Astrocyte (in vitro differentiated cells and primary cell): ENCODE measurements around the gene MORN5. TPM values are rescaled to one million over a fixed set of nuclear protein-coding genes. Genes with fewer than 3 reads are reported as not detected.

Experiments
- DNase-seq: peaks from one replicate; pipeline ENCODE4 v3.0.0-alpha.2; 2010; ENCODE audit warnings: low read depth
- FAIRE-seq: peaks from 2 replicates; lab custom pipeline; 2011; peaks lifted over from hg19 to GRCh38; lab: Jason Lieb, UNC
- H2AFZ ChIP-seq: 2 replicates; pipeline ENCODE4 v1.6.0; 2012; ENCODE audit warnings: low read depth, low read length, inconsistent platforms
- H3K27ac ChIP-seq: 2 replicates; pipeline ENCODE4 v1.5.1; 2011; ENCODE audit warnings: low read depth, low read length, inconsistent platforms
- H3K27me3 ChIP-seq: 2 replicates; pipeline ENCODE4 v1.6.0; 2011; ENCODE audit warnings: low read length, inconsistent platforms; ENCODE audit not compliant: insufficient read depth
- H3K36me3 ChIP-seq: 2 replicates; pipeline ENCODE4 v1.5.1; 2011; ENCODE audit warnings: low read length, inconsistent platforms; ENCODE audit not compliant: insufficient read depth
- H3K4me1 ChIP-seq: 2 replicates; pipeline ENCODE4 v1.5.1; 2011; ENCODE audit warnings: low read length, inconsistent platforms; ENCODE audit not compliant: insufficient read depth
- H3K4me2 ChIP-seq: 2 replicates; pipeline ENCODE4 v1.6.0; 2012; ENCODE audit warnings: low read length, inconsistent platforms
- H3K4me3 ChIP-seq: 2 replicates; pipeline ENCODE4 v1.5.1; 2011; ENCODE audit warnings: low read depth, mild to moderate bottlenecking, low read length, inconsistent platforms; ENCODE audit not compliant: insufficient read depth
- H3K79me2 ChIP-seq: 2 replicates; pipeline ENCODE4 v1.6.0; 2012; ENCODE audit warnings: mild to moderate bottlenecking, low read length, inconsistent platforms; ENCODE audit not compliant: insufficient read depth
- H3K9ac ChIP-seq: 2 replicates; pipeline ENCODE4 v1.6.0; 2012; ENCODE audit warnings: mild to moderate bottlenecking, low read length, inconsistent platforms
- H3K9me3 ChIP-seq: 2 replicates; pipeline ENCODE4 v1.5.1; 2012; ENCODE audit warnings: low read depth, mild to moderate bottlenecking, low read length, inconsistent platforms; ENCODE audit not compliant: insufficient read depth
- H4K20me1 ChIP-seq: 2 replicates; pipeline ENCODE4 v1.6.0; 2012; ENCODE audit warnings: low read length, inconsistent platforms; ENCODE audit not compliant: insufficient read depth
- H3K27ac Mint-ChIP-seq: one replicate; pipeline ENCODE4 v1.8.0; 2021; ENCODE audit warnings: mild to moderate bottlenecking, mixed read lengths; ENCODE audit not compliant: unreplicated experiment
- H3K27me3 Mint-ChIP-seq: one replicate; pipeline ENCODE4 v1.8.0; 2021; ENCODE audit warnings: low read depth, mixed read lengths; ENCODE audit not compliant: unreplicated experiment
- H3K36me3 Mint-ChIP-seq: one replicate; pipeline ENCODE4 v1.8.0; 2021; ENCODE audit warnings: low read depth, mixed read lengths; ENCODE audit not compliant: unreplicated experiment
- H3K4me1 Mint-ChIP-seq: one replicate; pipeline ENCODE4 v1.8.0; 2021; ENCODE audit warnings: low read depth, mixed read lengths; ENCODE audit not compliant: unreplicated experiment
- H3K4me3 Mint-ChIP-seq: one replicate; pipeline ENCODE4 v1.8.0; 2021; ENCODE audit warnings: mild to moderate bottlenecking, moderate library complexity, mixed read lengths; ENCODE audit not compliant: unreplicated experiment
- H3K9me3 Mint-ChIP-seq: one replicate; pipeline ENCODE4 v1.8.0; 2021; ENCODE audit warnings: mild to moderate bottlenecking, mixed read lengths; ENCODE audit not compliant: unreplicated experiment
- EZH2 ChIP-seq: IDR thresholded peaks from 2 replicates; pipeline ENCODE4 v1.6.1; 2012; ENCODE audit warnings: mild to moderate bottlenecking, low read length, inconsistent platforms; ENCODE audit not compliant: insufficient read depth
- total RNA-seq: library from RNA; stranded (reverse); gene quantifications from 2 replicates; pipeline ENCODE4 v1.2.1, GENCODE V29; 2021
- TF ChIP-seq, protein P1 (sequence below): IDR thresholded peaks from 2 replicates; pipeline ENCODE4 v1.5.1; 2011; ENCODE audit warnings: low read depth, mild to moderate bottlenecking, inconsistent platforms, low read length, moderate library complexity; ENCODE audit not compliant: insufficient read depth

MORN5 gene
- total RNA-seq, 1 donor from 2014 or later: not detected

DNA sequence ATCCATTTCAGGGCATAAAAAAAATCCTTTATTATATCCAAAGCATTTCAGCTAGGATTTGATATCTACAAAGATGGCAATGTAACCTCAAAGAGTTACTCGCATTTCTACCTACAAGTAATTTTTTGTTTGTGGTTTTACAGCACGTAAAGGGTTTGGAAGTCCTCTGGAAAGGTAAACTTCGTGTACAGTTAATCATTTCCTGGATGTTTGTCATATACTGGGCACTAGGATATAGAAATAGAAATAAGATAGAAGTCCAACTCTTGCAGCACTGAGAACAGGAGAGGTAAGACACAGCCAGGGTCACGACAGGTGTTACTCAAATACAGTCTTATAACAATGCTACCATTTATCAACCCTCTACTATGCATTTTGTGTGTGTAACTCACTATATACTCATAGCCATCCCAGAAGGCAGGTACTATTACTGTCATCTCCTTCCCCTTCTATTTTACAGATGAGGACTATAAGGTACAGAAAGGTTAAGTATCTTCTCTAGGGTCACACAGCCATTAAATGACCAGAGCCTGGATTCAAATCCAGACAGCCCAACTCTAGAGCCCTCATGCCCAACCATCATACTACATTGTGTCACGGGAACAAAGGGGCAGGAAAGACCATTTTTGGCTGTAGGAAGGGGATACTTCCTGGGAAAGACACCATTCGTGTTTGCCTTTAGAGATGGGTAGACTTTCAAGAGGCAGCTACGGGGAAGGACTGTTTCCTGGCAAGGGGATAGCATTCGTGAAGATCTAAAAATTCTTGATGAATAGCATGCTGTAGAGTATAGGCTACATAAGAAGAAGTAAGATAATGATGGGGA is 19.1 kb upstream of the MORN5 start:
- Histone ChIP-seq H3K4me2 (no peak overlapping the region), H3K9ac (no peak overlapping the region), H3K27me3 (peaks cover 2% of the 10 kb centered on the region), H3K79me2 (no peaks in the 10 kb centered on the region), H3K4me1 (no peaks in the 10 kb centered on the region), H3K36me3 (peaks cover 20% of the 10 kb centered on the region), H3K9me3 (no peaks in the 10 kb centered on the region), H4K20me1 (peaks cover 9% of the 10 kb centered on the region), H3K4me3 (no peak overlapping the region), H2AFZ (no peak overlapping the region), H3K27ac (no peak overlapping the region)
- FAIRE-seq: no peak
- peaks cover 5% of the 10 kb centered on the region for H3K27me3 Mint-ChIP-seq
- peaks cover 15% of the 10 kb centered on the region for H3K36me3 Mint-ChIP-seq
- no peaks in the 10 kb centered on the region for H3K9me3 Mint-ChIP-seq
- H3K4me3 Mint-ChIP-seq: no peak overlapping the region
- TF ChIP-seq, protein P1, sequence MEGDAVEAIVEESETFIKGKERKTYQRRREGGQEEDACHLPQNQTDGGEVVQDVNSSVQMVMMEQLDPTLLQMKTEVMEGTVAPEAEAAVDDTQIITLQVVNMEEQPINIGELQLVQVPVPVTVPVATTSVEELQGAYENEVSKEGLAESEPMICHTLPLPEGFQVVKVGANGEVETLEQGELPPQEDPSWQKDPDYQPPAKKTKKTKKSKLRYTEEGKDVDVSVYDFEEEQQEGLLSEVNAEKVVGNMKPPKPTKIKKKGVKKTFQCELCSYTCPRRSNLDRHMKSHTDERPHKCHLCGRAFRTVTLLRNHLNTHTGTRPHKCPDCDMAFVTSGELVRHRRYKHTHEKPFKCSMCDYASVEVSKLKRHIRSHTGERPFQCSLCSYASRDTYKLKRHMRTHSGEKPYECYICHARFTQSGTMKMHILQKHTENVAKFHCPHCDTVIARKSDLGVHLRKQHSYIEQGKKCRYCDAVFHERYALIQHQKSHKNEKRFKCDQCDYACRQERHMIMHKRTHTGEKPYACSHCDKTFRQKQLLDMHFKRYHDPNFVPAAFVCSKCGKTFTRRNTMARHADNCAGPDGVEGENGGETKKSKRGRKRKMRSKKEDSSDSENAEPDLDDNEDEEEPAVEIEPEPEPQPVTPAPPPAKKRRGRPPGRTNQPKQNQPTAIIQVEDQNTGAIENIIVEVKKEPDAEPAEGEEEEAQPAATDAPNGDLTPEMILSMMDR: no peak
- no peak for TF ChIP-seq EZH2
- no peak overlapping the region for H3K27ac Mint-ChIP-seq
- H3K4me1 Mint-ChIP-seq: peaks cover 2% of the 10 kb centered on the region
- DNase-seq: no peak

DNA sequence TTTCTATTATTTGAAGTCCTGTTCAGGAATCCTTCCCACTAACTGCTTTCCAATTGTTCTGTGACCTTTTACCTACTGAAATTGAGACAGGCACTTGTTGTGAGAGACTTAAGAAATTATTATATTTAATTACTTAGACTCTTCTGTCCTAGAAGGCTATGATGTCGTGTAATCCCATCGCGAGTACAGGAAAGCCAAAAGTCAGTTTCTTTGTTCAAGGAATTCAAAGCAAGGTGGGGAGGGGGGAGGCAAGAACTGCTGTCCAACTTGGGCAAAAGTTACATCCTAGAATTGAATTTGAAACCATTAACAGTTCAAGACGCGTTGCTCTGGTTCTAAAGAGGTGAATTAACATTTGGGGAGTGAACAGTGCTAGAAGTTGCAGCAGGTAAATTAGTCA is 18.0 kb upstream of the MORN5 start:
- peaks cover 5% of the 10 kb centered on the region for H3K27me3 Mint-ChIP-seq
- no peak overlapping the region for H3K9ac ChIP-seq
- no peak overlapping the region for H3K4me2 ChIP-seq
- peaks cover 9% of the 10 kb centered on the region for H4K20me1 ChIP-seq
- peaks cover 2% of the 10 kb centered on the region for H3K4me1 Mint-ChIP-seq
- no peak overlapping the region for H3K4me3 Mint-ChIP-seq
- FAIRE-seq (no peak), DNase-seq (no peak)
- TF ChIP-seq, protein P1: no peak
- no peak for TF ChIP-seq EZH2
- no peak overlapping the region for H3K27ac Mint-ChIP-seq
- no peak overlapping the region for H2AFZ ChIP-seq
- H3K27ac ChIP-seq: no peak overlapping the region
- H3K9me3 Mint-ChIP-seq: no peaks in the 10 kb centered on the region
- H3K79me2 ChIP-seq: no peaks in the 10 kb centered on the region
- peaks cover 2% of the 10 kb centered on the region for H3K27me3 ChIP-seq
- peaks cover 25% of the 10 kb centered on the region for H3K36me3 ChIP-seq
- peaks cover 15% of the 10 kb centered on the region for H3K36me3 Mint-ChIP-seq
- H3K9me3 ChIP-seq: no peaks in the 10 kb centered on the region
- no peaks in the 10 kb centered on the region for H3K4me1 ChIP-seq
- H3K4me3 ChIP-seq: no peak overlapping the region

DNA sequence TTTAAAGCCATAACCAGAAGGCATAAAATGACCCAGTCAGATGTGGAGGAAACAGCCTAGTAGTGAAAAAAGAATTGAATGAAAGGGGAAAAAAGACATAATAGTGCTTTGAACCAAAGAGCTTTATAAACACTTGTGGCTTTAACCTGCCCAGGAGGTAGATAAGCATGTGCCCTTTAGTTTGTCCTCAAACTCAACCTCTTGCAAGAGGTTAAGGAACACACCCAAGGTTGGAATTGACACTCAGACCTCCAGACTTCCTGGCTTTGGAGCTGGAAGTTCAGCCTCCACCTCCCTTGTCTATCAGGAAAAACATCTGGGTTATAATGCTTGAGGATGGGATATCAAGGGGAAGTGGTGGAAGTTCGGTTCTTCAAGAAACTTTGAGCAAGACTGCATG is 16.4 kb upstream of the MORN5 start:
- H3K9ac ChIP-seq: no peak overlapping the region
- FAIRE-seq: no peak

More for the DNA sequence above, 16.4 kb upstream of the MORN5 start:
- Mint-ChIP-seq H3K27ac (no peak overlapping the region), H3K27me3 (no peaks in the 10 kb centered on the region), H3K4me3 (no peak overlapping the region), H3K4me1 (peaks cover 2% of the 10 kb centered on the region), H3K36me3 (peaks cover 19% of the 10 kb centered on the region), H3K9me3 (no peaks in the 10 kb centered on the region)
- peaks cover 9% of the 10 kb centered on the region for H4K20me1 ChIP-seq
- H3K36me3 ChIP-seq: peaks cover 29% of the 10 kb centered on the region
- no peaks in the 10 kb centered on the region for H3K79me2 ChIP-seq
- H3K4me2 ChIP-seq: no peak overlapping the region
- no peak overlapping the region for H2AFZ ChIP-seq
- H3K4me1 ChIP-seq: no peaks in the 10 kb centered on the region
- TF ChIP-seq, protein P1: no peak
- DNase-seq: no peak
- no peak overlapping the region for H3K27ac ChIP-seq
- no peaks in the 10 kb centered on the region for H3K9me3 ChIP-seq
- H3K27me3 ChIP-seq: no peaks in the 10 kb centered on the region
- H3K4me3 ChIP-seq: no peak overlapping the region
